GM18868 (cell line): ENCODE data around the gene RPL35A.
"Not testable (repeated sequence)": the region's sequence is repeated elsewhere in the genome, so short reads cannot be mapped to it uniquely, and the experiment has no call there.

Source experiments
- ATAC-seq: cut with Tn5 transposase; IDR thresholded peaks from one replicate; pipeline ENCODE4 v1.9.1; 2021; ENCODE audit warnings: mild to moderate bottlenecking, moderate library complexity; ENCODE audit not compliant: unreplicated experiment

Gene RPL35A

DNA sequence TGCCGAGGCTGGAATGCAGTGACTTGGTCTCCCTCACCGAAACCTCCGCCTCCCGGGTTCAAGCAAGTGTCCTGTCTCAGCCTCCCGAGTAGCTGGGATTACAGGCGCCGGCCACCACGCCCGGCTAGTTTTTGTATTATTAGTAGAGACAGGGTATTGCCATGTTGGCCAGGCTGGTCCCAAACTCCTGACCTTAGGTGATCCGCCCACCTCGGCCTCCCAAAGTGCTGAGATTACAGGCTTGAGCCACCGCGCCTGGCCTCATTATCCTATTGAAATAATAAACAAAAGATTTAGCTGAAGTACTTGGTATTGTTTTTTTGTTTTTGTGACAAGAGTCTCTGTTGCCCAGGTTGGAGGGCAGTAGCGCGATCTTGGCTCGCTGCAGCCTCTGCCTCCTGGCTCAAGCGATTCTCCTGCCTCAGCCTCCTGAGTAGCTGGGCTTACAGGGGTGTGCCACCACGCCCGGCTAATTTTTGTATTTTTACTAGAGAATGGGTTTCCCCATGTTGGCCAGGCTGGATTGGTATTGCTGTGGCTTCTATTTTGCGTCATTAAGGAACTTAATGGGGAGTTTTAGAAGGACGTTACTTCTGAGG lies 1.5 kb downstream of the RPL35A start:
- ATAC-seq, result no peak

DNA sequence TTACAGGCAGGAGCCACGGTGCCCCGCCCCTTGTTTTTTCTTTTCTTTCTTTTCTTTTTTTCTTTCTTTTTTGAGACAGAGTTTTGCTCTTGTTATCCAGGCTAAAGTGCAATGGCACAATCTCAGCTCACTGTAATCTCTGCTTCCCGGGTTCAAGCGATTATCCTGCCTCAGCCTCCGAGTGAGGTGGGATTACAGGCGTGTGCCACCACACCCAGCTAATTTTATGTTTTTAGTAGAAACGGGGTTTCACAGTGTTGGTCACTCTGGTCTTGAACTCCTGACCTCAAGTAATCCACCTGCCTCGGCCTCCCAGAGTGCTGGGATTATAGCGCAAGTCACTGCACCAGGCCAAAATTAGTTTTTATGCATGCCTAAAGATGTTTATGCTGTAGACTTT lies 2.5 kb downstream of the RPL35A start:
- no peak for ATAC-seq

DNA sequence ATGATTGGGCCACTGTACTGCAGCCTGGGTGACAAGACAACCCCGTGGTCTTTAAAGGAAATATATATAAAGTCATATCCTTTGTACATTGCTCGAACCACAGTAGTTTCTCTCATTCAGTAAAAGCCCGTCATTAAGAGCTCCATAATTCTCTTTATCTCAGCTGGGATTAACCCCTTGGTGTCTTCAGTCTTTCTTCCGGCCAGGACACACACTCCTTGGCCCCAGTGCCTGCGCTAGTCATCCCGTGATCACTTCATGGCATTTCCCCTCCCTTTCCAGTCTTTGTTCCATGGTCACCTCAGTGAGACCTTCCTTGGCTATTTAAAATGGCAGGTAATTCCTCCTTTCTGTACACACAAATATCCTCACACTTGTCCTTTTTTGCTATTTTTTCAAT lies 3.3 kb downstream of the RPL35A start:
- ATAC-seq, result no peak

- no peak for ATAC-seq
Measured at GRCh38 chr3:197953881-197954280, 3.9 kb downstream of the RPL35A start.

DNA sequence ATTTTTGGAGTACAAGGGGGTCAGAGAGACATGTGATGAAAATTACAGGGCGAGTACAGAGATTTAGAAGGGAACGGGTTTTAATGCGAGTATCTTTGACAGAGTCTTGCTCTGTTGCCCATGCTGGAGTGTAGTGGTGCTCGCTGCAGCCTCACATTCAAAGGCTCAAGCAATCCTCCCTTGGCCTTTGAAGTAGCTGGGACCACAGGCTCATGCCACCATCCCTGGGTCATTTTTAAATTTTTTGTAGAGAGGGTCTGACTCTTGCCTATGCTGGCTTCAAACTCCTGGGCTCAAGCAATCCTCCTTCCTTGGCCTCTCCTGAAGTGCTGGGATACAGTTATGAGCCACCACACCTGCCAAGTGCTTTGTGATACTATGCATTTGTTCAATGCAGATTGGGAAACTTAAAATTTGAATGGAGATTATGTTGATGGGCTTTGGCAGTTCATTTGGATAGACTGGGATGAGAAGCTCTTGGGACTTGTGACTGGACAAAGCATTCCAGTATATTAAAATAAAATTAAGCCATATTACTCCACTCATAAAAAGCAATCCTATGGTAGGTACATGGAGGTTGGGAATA lies 6.0 kb downstream of the RPL35A start:
- ATAC-seq, result no peak

GRCh38 chr3:197956626-197956988 lies 6.6 kb downstream of the RPL35A start:
- ATAC-seq, result no peak

DNA sequence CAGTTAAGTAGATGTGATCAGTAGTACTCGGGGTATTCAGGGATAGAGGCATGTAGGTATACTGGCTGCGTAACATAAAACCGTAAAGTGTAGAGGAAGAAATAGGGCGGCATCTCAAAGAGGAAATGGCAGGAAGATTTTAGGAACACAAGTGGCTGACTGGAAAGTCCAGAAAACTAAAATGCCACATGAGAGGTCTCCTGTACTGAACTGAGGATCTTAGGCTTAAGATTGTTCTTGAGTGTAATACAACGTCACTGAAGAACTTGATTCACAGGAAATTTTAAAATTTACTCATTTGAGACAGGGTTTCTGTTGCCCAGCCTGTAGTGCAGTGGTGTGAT lies 7.8 kb downstream of the RPL35A start:
- no peak for ATAC-seq

GRCh38 chr3:197958346-197958745 lies 8.4 kb downstream of the RPL35A start:
- no peak for ATAC-seq

DNA sequence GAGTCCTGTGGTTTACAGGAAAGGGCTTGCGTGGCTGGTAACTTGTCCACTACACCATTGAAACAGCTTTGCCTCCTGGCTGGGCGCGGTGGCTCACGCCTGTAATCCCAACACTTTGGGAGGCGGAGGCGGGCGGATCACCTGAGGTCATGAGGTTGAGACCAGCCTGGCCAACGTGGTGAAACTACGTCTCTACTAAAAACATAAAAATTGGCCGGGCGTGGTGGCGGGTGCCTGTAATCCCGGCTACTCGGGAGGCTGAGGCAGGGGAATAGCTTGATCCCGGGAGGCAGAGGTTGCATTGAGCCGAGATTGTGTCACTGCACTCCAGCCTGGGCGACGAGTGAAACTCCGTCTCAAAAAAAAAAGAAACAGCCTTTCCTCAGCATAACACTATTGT lies 8.9 kb downstream of the RPL35A start:
- not testable (repeated sequence) for ATAC-seq

DNA sequence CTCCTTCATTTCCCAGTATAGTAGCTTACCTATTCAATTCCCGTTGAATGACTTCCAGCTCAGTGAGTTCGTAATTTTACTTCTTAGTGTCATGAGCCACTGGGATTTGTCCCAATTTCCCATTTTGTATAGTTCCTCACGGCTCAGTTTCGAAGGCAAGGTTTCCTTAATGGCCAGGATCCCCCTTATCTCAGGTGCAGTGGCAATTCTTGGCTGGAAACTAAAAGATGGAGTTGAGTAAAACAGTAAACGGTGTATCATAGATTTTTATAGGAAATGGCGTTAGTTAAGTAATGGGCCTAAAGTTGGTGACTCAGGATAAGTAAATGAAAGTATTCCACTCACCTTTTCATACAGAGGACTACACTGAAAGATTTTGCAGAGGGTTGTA lies 9.5 kb downstream of the RPL35A start:
- ATAC-seq, result no peak

GRCh38 chr3:197959891-197960693 lies 10.1 kb downstream of the RPL35A start, which contains the start of gene LMLN:
LMLN (plus strand) TSS chr3:197960217; CDS start chr3:197960246, 29 bp downstream.
- peak; percentile 97 for ATAC-seq

GRCh38 chr3:197960694-197961581 lies 10.9 kb downstream of the RPL35A start:
- ATAC-seq, result no peak

DNA sequence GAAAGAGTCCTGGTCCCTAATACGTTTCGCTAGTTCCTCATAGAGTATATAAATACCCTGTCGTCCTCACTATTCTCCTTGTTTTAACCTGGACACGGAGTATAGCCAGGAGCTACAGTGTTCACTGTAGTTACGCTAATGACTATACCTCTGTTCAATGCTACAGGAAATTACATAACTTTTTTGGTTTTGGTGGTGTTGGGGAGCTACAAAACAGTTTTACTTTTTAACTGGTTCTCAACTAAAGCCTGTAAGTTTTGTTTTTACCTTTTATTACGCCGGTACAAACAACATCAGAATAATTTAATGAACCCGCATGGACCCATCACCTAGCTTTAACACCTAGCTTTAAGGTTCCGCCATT lies 11.6 kb downstream of the RPL35A start:
- no peak for ATAC-seq

GRCh38 chr3:197963019-197963637 lies 13.1 kb downstream of the RPL35A start:
- ATAC-seq, result no peak

GRCh38 chr3:197967337-197967989 lies 17.5 kb downstream of the RPL35A start:
- ATAC-seq, result not testable (repeated sequence)

DNA sequence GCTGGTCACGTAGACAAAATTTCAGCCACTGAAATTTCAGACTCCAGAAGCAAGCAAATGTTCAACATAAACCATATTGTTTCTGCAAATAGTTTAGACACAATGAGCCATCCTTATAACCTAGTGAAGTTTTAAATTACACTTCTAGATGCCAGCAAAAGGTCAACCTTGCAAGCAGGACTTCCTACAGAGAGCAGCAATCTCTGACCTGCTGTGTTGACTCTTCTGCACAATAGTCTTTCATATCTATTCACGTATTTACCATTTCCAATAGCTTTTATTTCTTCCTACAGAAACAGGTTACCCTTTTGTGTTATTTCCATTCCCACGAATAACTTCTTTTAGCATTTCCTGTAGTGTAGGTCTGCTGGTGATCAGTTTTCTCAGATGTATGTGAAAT lies 20.6 kb downstream of the RPL35A start:
- ATAC-seq, result no peak

DNA sequence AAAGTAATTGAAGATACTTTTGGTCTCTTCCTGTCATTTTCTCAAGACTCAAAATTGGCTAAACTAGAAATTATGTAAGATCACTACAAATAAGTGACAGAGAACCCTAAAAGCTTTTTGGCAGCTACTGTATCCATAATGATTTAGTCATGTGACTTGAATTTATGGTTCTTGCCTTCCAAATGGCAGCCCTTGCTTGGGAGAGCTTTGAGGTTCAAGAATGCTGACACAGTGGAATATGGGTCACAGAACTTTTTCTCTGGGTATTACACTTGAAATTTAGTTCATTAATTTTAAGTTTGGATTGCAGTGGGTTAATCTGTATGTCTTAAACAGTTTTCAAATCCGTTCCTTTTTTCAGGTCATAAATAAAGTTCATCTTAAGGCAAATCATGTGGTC lies 24.0 kb downstream of the RPL35A start:
- ATAC-seq, result no peak

DNA sequence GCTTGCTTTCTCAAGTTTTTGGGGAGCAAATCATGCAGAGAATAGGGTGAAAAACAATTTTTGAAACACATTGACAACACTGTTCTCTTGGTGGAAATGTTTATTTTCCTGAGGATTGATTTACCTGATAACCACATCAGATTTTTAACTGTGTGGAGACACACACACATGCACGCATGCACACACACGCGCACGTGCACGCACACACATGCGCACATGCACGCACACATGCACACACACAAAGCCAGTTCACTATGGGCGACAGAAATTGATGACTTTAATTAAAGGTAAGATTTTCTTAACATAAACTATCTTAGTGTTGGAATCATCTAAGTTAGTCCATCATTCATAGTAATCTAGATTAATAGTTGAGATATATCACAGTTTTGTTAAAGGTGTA lies 25.3 kb downstream of the RPL35A start:
- no peak for ATAC-seq

DNA sequence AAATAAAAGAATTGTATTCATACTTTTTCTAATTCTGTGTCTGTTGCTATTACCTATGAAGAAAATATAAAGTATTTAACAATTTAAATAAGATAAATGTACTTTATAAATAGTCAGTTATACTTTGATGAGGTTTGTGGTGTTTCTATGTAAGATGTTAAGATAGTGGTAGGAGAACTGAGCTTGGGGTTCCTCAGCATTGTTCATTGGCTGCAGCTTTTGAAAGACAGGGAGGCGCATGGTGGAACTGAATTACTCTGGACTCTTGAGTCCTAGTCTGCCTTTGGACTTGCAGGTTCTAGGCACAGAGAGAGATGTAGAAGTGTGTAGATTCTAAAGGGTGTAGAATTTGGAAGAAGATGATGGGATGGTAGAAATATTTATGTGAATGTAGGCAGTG lies 33.1 kb downstream of the RPL35A start:
- ATAC-seq, result no peak

DNA sequence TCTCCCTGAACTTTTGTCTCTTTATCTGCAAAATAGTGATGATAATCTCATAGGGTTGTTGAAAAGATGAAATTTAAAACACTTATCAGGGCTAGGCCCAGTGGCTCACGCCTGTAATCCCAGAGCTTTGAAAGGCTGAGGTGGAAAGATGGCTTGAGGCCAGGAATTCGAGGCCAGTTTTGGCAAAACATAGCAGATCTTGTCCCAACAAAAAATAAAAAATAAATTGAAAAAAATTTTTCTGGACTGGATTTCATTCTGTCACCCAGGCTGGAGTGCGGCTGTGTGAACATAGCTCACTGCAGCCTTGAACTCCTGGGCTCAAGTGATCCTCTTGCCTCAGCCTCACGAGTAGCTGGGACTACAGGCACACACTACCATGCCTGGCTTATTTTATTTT lies 39.7 kb downstream of the RPL35A start:
- ATAC-seq, result no peak

- no peak for ATAC-seq
Measured at GRCh38 chr3:197994736-197995135, 44.7 kb downstream of the RPL35A start.
